DMS153 treated with DMSO at 0.1 percent for 48 hours (cell line): ENCODE results near the gene NOP9.

Experiments used
- DNase-seq: peaks from one replicate; lab custom pipeline; 2025; ENCODE audit not compliant: unreplicated experiment; lab: John Stamatoyannopoulos, UW

Gene NOP9, protein sequence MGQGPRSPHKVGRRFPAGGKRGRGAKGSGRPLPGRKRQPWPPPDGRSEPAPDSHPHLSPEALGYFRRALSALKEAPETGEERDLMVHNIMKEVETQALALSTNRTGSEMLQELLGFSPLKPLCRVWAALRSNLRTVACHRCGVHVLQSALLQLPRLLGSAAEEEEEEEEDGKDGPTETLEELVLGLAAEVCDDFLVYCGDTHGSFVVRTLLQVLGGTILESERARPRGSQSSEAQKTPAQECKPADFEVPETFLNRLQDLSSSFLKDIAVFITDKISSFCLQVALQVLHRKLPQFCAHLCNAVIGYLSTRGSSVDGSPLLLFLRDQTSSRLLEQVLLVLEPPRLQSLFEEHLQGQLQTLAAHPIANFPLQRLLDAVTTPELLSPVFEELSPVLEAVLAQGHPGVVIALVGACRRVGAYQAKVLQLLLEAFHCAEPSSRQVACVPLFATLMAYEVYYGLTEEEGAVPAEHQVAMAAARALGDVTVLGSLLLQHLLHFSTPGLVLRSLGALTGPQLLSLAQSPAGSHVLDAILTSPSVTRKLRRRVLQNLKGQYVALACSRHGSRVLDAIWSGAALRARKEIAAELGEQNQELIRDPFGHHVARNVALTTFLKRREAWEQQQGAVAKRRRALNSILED

DNA sequence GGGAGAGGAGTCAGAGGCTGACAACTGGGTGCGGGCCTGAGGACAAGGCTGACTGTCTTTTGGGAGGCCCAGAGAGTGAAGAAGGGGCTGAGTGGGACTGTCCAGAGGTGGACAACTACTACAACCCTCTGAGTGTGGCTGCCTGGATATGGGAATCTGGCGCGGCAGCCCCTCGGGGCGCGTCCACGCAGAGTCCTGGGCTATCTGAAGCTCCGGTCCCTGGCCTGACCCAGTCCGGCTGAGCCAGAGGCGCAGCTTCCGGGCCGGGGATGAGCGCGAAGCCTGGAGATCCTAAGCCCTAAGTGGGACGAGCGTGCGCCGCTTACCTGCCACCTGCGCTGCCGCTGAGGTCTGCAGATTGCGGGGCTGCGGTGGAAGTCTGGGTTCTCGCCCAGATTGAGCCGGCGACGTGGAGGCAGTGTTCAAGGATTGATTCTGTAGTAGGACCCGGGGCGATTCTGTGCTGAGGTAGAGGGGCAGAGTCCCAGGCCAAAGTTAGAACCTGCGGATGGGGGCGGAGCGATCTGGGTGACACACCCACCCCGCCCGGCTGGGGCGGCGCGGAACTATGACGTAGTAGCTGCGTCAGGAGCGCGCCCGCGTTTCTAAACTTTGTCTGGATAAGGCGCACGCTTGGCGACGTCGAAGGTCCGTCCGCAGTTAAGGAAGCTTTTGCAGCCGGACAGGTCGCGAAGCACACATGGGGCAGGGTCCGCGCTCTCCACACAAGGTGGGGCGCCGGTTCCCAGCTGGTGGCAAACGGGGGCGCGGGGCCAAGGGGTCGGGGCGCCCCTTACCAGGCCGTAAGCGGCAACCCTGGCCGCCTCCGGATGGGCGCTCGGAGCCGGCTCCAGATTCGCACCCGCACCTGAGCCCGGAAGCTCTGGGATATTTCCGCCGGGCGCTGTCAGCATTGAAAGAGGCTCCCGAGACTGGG is at the start of gene NOP9, which contains the start of gene DHRS1:
TSS of gene NOP9 (plus strand) at position 596 of the 937 bp plus-strand sequence. CDS start at position 701, 105 bp downstream.
TSS of gene DHRS1 (minus strand) at position 526 of the 937 bp plus-strand sequence. CDS start 674 bp downstream, outside the sequence.
- peak; percentile 67 for DNase-seq

DNA sequence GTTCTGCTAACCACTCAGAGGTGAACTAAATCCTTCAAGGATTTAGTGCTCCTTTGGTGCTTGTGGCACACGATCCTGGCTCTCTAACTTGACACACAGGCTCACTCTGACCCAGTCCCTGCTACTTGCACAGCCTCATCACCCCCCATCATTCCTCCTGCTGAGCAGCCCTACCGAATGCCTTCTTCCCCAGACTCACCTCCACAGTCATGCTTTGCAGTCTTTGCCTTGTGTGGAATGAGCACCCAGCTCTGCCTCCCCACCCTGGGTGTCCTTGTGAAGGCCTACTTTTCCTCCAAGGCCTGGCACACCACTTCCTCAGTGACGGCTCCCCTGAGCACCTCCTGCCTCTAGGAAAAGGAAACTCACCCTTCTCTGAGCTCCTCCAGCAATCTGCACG is 49.3 kb upstream of the NOP9 start:
- no peak for DNase-seq

DNA sequence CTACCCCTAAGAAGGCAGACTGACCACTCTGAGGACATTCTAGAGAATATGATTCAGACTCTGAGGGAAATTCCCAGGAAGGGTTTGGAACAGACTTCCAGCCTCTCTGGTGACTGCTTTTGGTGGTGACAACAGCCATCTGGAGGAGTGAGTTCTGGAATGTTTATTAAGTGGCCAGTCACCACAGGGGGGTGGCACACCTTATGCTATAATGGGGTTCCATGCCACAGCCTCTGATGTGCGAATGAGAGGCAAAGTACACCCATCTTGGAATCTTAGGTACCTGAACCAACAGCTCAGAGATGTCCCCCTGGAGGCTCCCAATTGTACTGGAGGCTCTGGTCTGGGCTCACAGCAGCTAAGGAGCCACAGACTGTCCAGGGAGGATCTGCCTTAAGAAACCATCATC is 47.8 kb upstream of the NOP9 start:
- DNase-seq, result no peak

DNA sequence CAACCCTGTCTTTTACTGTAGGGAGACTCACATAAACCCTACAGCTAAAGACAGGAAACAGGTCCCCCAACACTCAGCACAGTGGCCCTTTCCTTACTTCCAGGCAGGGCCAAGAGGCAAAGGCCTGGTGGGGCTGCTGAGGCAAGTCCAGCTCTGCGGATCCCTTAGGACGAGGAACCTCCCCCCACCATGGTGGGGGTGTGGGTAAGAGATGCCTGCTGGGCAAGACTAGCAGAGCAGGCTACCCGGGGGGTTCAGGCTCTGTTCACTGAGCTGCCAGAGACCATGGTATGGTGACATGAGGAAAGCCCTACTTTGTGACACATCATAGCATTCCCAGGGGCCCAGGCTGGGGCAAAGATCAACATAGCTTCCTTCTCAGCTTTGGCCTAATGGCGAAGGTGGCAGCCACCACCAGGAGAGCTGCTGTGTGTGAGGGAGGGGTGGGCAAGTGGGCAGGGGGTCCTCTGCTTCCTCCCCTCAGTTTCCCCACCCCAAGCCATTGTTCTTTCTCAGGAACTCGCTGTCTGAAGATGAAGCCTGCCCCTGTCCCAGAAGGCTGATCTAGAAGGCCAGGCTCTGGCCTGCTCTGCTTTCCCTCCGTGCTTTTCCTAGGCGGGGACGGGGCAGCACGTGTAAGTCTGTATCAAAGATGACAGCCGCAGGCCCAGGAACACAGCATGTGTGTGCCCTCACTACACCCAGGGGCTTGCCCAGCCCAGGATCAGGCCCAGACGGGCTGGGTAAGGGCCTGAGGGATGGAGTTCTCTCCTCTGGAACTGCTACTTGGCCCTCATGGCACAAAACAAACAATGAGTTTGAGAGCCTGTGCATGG is 47.1 kb upstream of the NOP9 start:
- no peak for DNase-seq

DNA sequence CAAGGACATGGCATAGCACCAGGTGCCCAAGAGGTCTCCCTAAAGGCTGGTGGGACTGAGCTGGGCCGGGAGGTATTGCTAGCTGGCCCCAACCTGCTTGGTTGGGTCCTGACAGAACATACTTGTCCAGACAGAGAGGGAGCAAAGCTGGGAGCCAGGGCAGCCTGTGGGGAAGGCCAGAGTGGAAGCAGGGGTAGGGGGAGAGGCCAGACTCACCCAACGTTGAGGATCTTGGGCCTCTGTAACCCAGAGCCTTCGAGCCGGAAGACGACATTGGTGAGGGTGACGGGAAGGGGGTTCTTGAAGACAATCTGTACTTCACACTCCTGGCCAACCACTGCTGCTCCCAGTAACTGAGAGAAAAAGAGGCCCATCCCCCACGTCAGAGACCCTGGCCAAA is 45.7 kb upstream of the NOP9 start:
- DNase-seq, result no peak

DNA sequence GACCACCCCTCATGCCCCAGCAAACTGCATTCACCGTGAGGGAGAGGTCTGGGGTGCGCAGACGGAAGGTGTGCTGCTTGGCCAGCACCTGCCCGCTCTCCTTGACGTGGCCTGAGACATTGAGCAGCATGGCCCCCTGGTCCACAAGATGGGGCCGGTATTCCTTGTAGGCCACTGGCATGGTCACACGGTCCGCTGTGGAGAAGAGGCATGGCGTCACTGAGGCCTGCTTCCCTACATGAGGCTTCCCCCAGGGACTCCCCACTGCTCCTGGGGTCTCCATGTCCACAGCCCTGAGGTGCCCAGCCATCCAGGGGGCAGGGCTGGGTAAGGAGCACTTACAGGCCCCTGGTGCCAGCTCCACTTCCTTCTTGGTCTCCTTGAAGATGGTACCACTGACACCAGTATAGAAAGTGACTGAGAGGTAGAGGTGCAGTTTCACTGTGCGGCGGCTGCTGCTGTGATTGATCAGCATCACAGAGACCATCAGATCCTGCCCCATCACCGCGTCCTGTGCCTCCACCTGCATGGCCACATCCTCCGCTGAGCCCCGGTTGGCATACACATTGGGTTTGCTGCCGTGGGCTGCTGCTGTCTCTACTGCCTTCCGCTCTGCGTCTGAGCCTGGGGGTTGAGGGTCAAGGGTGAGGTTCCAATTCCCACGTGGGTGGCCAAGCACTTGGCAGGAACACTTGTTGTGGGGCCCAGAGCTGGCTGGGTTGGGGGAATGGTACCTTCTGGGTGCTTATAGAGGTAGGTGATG is 44.8 kb upstream of the NOP9 start:
- DNase-seq, result no peak

DNA sequence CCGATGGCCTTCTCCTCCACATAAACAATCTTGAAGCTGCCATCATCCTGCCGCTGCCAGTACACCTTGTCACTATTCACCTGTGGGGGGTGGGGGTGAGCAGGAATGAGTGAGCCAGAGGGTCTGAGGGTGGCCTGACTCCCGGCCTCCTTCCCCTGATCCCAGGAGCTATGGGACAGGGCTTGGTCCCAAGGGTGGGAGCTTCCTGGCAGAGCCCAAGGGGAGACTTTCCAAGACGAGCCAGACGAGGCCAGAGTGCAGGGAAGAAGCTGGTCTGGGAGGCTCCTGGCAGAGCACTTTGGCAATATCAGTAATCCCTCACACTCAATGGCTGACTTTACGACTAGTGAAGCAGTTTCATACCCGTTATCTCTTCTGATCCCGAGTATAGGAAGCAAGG is 44.2 kb upstream of the NOP9 start:
- DNase-seq, result no peak

DNA sequence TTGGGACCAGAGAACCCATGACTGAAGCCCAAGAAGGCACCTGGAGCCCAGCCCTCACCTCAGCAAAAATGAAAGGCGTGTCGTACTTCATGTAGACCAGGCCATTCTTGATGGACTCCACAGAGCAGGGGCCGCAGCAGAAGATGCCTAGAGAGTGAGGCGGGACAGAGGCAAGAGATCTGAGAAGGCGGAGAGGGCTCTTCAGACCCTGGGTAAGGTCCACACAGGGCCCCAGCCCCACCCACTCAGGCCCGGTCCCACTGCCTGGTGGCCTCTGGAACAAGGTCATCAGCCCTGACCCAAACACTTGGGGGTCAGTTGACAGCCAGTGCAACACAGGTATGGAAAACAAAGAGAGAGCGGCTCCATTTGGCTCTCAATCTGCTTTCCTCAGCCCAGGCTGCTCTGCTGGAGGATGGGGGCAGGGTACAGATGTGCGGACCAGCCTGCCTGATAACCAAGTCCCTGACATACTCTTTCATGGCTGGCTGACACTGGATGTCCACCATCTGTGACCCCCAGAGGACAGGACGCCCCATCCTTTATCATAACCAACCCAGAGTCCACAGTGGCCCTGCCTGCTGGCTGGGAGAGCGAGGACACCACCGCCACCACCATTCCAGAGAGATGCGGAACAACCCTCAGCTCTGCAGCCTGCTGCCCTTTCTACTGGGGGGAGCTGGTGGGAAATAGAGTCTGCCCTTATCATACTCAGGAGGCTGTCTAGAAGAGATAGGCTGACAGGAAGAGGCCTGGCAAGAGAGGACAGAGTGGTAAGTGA is 43.5 kb upstream of the NOP9 start:
- no peak for DNase-seq

DNA sequence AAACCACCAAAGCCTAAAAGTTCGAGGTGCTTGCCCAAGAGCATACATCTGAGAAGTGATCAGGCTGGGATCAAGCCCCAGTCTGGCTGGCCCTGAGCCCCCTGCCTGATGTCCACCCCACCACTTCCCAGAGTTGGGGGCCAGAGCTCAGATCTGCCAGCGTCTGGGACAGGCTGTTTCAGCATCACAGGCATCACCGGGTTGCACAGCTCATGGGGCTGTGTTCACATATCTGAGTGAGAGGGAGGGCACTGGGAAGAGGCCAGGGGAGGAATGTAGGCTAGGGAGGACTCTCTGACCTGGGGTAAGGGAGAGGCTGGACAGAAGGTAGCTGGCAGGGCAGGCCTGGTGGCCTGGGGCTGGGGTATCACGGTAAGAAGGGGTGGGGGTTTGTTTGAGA is 42.7 kb upstream of the NOP9 start:
- DNase-seq, result no peak

DNA sequence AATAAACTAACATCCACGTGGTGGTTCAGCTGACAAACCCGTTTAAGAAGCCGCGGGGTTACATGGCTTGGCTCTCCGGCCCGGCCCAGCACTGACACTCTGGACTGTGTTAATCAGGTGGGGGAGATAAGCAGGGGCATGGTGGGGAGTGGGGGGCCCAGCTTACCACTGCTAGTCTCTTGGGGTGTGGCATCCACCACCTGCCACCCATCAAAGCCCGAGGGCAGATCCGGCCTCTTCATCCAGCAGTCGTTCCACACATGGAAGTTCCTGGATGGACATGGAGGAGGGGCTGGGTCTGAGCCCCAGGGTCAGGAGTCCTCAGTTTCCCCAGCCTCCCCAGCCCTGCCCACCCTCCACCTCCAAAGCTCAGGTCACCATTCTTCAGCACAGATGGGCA is 41.5 kb upstream of the NOP9 start:
- no peak for DNase-seq

DNA sequence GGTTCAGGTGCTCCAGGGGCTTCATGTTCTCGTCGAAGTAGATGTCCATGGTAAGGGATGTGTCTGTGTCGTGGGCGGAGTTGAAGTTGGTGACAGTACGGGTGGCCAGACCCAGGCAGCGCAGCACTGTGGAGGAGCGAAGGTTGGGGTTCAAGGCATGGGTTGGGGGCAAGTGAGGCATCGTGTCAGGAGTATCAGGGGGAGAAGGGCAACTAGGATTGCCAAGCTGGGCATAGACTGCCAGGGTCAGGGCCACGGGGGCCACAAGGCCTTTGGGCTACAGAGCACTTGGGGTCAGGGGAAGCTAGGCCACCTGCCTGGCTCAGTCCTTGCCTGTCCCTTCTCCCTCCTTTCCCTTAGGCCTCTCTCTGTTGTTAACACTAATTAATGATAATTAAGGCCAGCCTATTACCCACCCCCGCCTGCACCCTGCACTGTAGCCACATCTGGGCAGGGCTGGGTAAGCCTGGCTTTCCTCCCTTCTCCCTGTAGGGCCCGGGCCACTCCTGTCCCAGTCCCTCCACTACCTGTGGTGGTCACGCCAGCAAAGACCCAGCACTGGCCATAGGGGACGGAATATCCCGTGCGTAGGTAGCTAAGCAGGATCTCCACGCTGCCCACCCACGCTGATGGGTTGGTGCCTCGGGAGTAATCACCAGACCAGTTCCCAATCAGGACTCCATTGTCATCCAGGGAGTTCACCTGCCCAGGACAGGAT is 40.9 kb upstream of the NOP9 start:
- DNase-seq, result no peak

DNA sequence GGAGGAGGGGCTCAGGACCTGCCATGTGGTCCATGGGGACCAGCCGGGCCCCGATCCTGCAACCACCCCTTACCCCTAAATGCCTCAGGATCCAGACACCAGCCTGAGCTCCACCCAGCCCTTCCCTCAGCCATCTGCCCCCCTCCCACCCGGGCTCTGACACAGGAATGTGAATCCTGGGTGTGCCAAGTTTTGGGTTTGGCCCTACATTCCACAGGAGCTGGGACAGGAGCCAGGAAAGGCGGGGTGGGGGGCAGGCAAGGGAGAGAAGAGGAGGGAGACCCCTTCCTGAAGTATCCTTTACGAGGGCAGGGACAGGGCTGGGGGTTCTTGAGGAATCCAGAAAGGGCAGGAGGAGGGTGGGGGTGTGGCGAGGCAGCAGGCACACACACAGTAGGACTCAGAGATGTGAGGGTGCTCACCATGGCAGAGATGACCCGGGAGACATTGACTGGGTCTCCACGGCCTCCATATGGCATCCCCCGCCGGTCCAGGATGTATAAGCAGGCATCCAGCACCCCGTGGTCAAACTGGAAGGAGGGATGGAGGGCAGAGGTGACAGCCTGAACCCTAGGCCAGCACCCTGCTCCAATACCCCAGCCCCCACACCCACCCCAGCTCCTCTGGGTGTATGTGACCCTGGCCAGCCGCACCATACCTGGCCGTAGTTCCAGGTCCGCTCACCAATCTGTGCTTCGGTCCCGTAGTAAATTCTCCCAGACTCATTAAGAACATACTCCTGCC is 40.2 kb upstream of the NOP9 start:
- DNase-seq, result no peak

DNA sequence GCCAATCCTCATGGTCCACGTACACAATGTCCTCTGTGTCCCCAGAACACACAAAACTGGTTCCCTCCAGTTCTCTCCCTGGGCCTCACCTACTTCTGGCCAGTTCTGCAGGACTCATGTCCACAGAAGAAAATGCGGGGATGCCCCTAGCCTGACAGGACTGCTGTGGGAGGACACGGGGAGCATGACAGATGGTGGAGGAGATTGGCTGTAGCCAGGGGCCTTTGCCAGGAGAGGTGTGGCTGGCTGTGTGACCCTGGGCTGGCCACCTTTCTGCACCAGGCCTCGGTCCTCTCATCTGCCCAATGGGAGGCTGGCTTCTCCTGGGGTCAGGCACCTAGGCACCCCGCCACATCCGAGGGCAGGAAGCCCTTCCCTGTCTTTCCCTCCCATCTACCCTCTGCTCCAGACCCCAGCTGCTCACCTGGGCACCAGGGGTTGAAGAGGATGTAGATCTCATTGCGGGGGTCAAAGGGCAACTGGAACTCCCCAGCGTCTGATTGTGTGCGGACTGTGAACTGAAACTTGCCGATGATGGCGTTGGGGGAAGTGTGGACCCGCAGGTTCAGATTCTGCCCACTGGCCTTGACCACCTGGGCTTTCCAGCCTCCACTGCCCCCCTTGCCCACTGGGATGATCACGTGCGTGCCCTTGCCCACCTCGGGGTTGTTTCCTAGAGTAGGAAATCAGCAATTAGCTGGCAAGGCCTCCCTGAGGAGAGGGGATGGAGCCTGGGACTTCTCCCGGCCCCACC is 39.4 kb upstream of the NOP9 start:
- no peak for DNase-seq

DNA sequence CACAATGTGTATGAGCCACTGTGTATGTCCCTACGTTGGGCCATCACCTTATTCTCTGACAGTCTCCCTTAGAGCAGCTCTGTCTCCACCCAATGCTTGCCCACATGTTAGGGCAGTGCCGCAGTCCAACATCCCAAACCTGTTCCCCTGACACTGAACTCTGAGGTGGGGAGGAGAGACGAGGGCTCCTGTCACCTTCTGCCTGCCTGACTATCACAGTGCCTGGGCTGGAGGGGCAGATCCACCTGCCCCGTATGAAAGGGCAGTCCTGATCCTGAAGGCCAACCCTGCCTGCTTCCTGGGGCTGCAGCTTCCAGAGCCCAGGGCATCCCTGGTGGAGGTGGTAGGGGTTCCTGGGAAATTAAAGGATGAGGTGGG is 38.9 kb upstream of the NOP9 start:
- no peak for DNase-seq

DNA sequence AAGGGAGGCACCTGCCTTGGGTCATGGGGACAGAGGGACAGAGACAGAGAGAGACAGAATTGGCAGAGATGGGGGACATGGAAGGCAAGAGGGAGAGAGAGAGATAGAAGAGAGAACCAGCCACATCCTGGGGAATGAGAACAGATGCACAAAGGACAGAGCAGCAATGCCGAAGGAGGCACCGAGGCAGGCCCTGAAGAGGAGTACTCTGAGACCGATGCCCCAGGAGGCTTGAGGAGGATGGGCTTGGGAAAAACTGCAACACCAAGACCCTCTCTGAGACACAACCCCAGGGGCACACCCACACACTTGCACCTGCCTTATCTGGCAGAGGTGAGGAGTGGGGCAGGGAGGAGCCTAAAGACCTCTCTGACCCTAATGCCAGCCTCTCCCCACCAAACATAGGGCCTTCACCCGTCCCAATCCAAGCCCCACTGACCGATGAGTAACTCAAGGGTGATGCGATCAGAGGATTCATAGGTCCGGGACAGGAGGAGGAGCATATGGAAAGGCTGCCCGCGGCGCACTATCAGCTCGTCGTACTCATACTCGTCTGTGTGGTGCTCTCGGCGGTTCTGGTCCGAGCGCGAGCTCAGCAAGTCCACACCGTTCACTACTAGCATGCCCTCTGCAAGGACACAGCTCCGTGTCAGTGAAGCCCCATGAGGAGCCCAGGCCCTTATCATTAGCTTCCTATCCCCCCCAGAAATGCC is 38.2 kb upstream of the NOP9 start:
- no peak for DNase-seq

DNA sequence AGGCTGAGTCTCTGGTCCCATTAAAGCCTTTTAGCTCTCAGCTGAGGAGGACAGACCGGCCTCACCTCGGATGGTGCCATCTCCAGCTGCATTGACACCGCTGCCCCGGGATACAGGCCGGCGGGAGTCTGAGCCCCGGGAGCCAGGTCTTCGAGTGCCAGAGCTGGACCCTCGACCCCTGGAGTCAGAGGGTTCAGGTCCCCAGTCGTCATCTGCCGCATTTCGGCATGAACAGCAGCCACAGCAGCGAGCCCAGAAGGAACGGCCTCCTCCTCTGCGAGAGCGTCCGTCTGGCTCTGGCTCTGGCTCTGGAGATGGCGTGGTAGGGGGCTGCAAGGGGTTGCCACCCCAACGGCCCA is 37.7 kb upstream of the NOP9 start:
- no peak for DNase-seq
